Neural crest cell (in vitro differentiated cells): Measurements from ENCODE around the gene IL37. TPM values are rescaled to one million over a fixed set of nuclear protein-coding genes. Genes with fewer than 3 reads are reported as not detected.

ENCODE experiments used
- DNase-seq: peaks from one replicate; pipeline ENCODE4 v3.0.0; 2021; ENCODE audit warnings: low read depth, mixed read lengths, low spot score
- H3K27ac Mint-ChIP-seq: one replicate; pipeline ENCODE4 v1.8.0; 2021; ENCODE audit warnings: mild to moderate bottlenecking, mixed read lengths; ENCODE audit not compliant: unreplicated experiment
- H3K27me3 Mint-ChIP-seq: 2 replicates; pipeline ENCODE4 v1.8.0; 2021; ENCODE audit warnings: low read depth, mild to moderate bottlenecking, mixed read lengths
- H3K36me3 Mint-ChIP-seq: 2 replicates; pipeline ENCODE4 v1.8.0; 2021; ENCODE audit warnings: low read depth, mild to moderate bottlenecking, mixed read lengths
- H3K4me1 Mint-ChIP-seq: 2 replicates; pipeline ENCODE4 v1.8.0; 2021; ENCODE audit warnings: mixed read lengths
- H3K4me3 Mint-ChIP-seq: one replicate; pipeline ENCODE4 v1.8.0; 2021; ENCODE audit warnings: mild to moderate bottlenecking, mixed read lengths
- H3K9me3 Mint-ChIP-seq: 2 replicates; pipeline ENCODE4 v1.8.0; 2021; ENCODE audit warnings: mixed read lengths
- CTCF ChIP-seq: fragments of 200-600 bp; sonication (generic); conservative IDR thresholded peaks from 2 replicates; pipeline ENCODE4 v1.5.0; 2021; ENCODE audit warnings: antibody characterized with exemption, mild to moderate bottlenecking
- total RNA-seq: library from RNA; stranded (reverse); gene quantifications from 2 replicates; pipeline ENCODE4 v1.2.1, GENCODE V29; 2021

The IL37 gene
- total RNA-seq, 1 donor from 2014 or later, result 0.40 TPM

GRCh38 chr2:112915300-112916144, 4.6 kb downstream of the IL37 start:
- TF ChIP-seq CTCF, result no peak
- Mint-ChIP-seq H3K27me3 (peaks cover 7% of the 10 kb centered on the region), H3K4me3 (no peak overlapping the region), H3K9me3 (no peaks in the 10 kb centered on the region), H3K36me3 (no peaks in the 10 kb centered on the region), H3K27ac (no peak overlapping the region), H3K4me1 (no peaks in the 10 kb centered on the region)
- DNase-seq, result no peak

GRCh38 chr2:112916145-112916571, 5.2 kb downstream of the IL37 start:
- H3K4me1 Mint-ChIP-seq, result no peaks in the 10 kb centered on the region
- TF ChIP-seq CTCF, result no peak
- no peaks in the 10 kb centered on the region for H3K36me3 Mint-ChIP-seq
- DNase-seq, result no peak
- H3K27me3 Mint-ChIP-seq, result peaks cover 7% of the 10 kb centered on the region
- H3K27ac Mint-ChIP-seq, result no peak overlapping the region
- H3K9me3 Mint-ChIP-seq, result no peaks in the 10 kb centered on the region
- H3K4me3 Mint-ChIP-seq, result no peak overlapping the region

GRCh38 chr2:112916625-112917247, 5.8 kb downstream of the IL37 start:
- Mint-ChIP-seq H3K9me3 (no peaks in the 10 kb centered on the region), H3K4me1 (no peaks in the 10 kb centered on the region), H3K27ac (no peak overlapping the region), H3K36me3 (no peaks in the 10 kb centered on the region), H3K27me3 (peaks cover 7% of the 10 kb centered on the region), H3K4me3 (no peak overlapping the region)
- DNase-seq, result no peak
- no peak for TF ChIP-seq CTCF

GRCh38 chr2:112917856-112918255, 6.9 kb downstream of the IL37 start:
- Mint-ChIP-seq H3K9me3 (no peaks in the 10 kb centered on the region), H3K27ac (no peak overlapping the region), H3K4me1 (no peaks in the 10 kb centered on the region), H3K27me3 (peaks cover 4% of the 10 kb centered on the region), H3K36me3 (no peaks in the 10 kb centered on the region), H3K4me3 (no peak overlapping the region)
- no peak for DNase-seq
- TF ChIP-seq CTCF, result no peak

GRCh38 chr2:112918256-112918655, 7.3 kb downstream of the IL37 start:
- H3K27ac Mint-ChIP-seq, result no peak overlapping the region
- peaks cover 4% of the 10 kb centered on the region for H3K27me3 Mint-ChIP-seq
- H3K4me3 Mint-ChIP-seq, result no peak overlapping the region
- no peak for DNase-seq
- H3K36me3 Mint-ChIP-seq, result no peaks in the 10 kb centered on the region
- TF ChIP-seq CTCF, result no peak
- no peaks in the 10 kb centered on the region for H3K9me3 Mint-ChIP-seq
- no peaks in the 10 kb centered on the region for H3K4me1 Mint-ChIP-seq
